ENCODE results near the gene CCDC78.

- TF ChIP-seq CTCF (optimal IDR thresholded peaks at IDR 0.05 in 1 of 3, IDR thresholded peaks at IDR 0.05 in 1 of 3, conservative IDR thresholded peaks at IDR 0.05 in 1 of 3; ENCODE audit: extremely low read depth in 1 of 3, insufficient read depth in 2 of 3, low read length in 3 of 3) (no peak), EZH2 (IDR thresholded peaks at IDR 0.05; ENCODE audit: low read length) (no peak)
Measured at GRCh38 chr16:716768-717325, 9.4 kb downstream of the CCDC78 start.
